HepG2 (cell line): ENCODE data around the gene THOC2. TPM values are rescaled to one million over a fixed set of nuclear protein-coding genes. Genes with fewer than 3 reads are reported as not detected.

ENCODE experiments used
- ATAC-seq: fragments of 200-7000 bp; cut with Tn5 transposase; 3 replicates; pipeline ENCODE4 v1.9.1; 2020; ENCODE audit warnings: mild to moderate bottlenecking, moderate library complexity
- BruUV-seq: library from RNA; stranded (reverse); fragments of 400-500 nt; replicated peaks from 2 replicates; lab custom pipeline; 2021; lab: Mats Ljungman, UMichigan
- CTCF ChIA-PET: fragments of 300-600 bp; formaldehyde crosslinking; extraction: SDS; loops from one replicate; lab custom pipeline; 2021; ENCODE audit warnings: low total read pairs, inconsistent platforms, low intra/inter-chr PET ratio; lab: Yijun Ruan, JAX
- POLR2A ChIA-PET: fragments of 350-600 bp; sonication (Branson Sonifier 250); formaldehyde crosslinking; loops from one replicate; lab custom pipeline; 2020; ENCODE audit warnings: antibody characterized with exemption, inconsistent platforms; lab: Yijun Ruan, JAX
- DNase-seq: peaks from one replicate; pipeline ENCODE4 v3.0.0-alpha.2; 2015; ENCODE audit warnings: low spot score
- FAIRE-seq: peaks from 3 replicates; lab custom pipeline; 2011; peaks lifted over from hg19 to GRCh38; lab: Jason Lieb, UNC
- H2AFZ ChIP-seq: one replicate; pipeline ENCODE4 v1.6.1; 2011; ENCODE audit warnings: low read length, inconsistent platforms
- H3K27ac ChIP-seq: fragments of 300-600 bp; 3 replicates; pipeline ENCODE4 v1.8.0; 2011; ENCODE audit warnings: mixed run types, mild to moderate bottlenecking, mixed read lengths, low read length, inconsistent platforms; ENCODE audit not compliant: insufficient read depth; ENCODE audit errors: extremely low read length
- H3K27me3 ChIP-seq, 2 experiments: fragments of 200-600 bp in 1 of 2; 2 replicates in 1 of 2; 3 replicates in 1 of 2; pipeline versions ENCODE4 v1.6.0 to v1.8.0; 2011; ENCODE audit warnings: low read length in 2 of 2, mild to moderate bottlenecking in 2 of 2, moderate library complexity in 2 of 2, inconsistent platforms in 1 of 2; ENCODE audit not compliant: insufficient read depth in 2 of 2, control insufficient read depth in 1 of 2
- H3K36me3 ChIP-seq, 2 experiments: fragments of 200-600 bp in 1 of 2; replicated peaks in 1 of 2; 2 replicates in 1 of 2; 3 replicates in 1 of 2; pipeline versions ENCODE4 v1.5.1 to v1.8.0; 2011; ENCODE audit warnings: low read length in 2 of 2, inconsistent platforms in 1 of 2; ENCODE audit not compliant: insufficient read depth in 2 of 2, control insufficient read depth in 1 of 2
- H3K4me1 ChIP-seq: 2 replicates; pipeline ENCODE4 v1.5.1; 2012; ENCODE audit warnings: low read length, inconsistent platforms; ENCODE audit not compliant: insufficient read depth
- H3K4me2 ChIP-seq: 2 replicates; pipeline ENCODE4 v1.6.0; 2011; ENCODE audit warnings: low read depth, low read length, inconsistent platforms
- H3K4me3 ChIP-seq, 3 experiments: fragments of 200-600 bp in 1 of 3; sonication (generic), shearing (Covaris generic) in 1 of 3; replicated peaks in 1 of 3; 2 replicates each; pipeline ENCODE4 v1.5.1; 2011 to 2016; ENCODE audit warnings: low read length in 3 of 3, inconsistent platforms in 2 of 3, low read depth in 2 of 3, mild to moderate bottlenecking in 2 of 3, control low read depth in 1 of 3, mixed read lengths in 1 of 3; ENCODE audit not compliant: insufficient read depth in 1 of 3
- H3K79me2 ChIP-seq: one replicate; pipeline ENCODE4 v1.6.1; 2011; ENCODE audit warnings: low read length, inconsistent platforms; ENCODE audit not compliant: insufficient read depth
- H3K9ac ChIP-seq: 2 replicates; pipeline ENCODE4 v1.6.0; 2011; ENCODE audit warnings: mild to moderate bottlenecking, low read depth, low read length, inconsistent platforms; ENCODE audit not compliant: insufficient read depth
- H3K9me3 ChIP-seq: 2 replicates; pipeline ENCODE4 v1.5.1; 2012; ENCODE audit warnings: mild to moderate bottlenecking, low read length
- H4K20me1 ChIP-seq: 2 replicates; pipeline ENCODE4 v1.6.0; 2011; ENCODE audit warnings: inconsistent platforms, mild to moderate bottlenecking, low read length, moderate library complexity; ENCODE audit not compliant: insufficient read depth
- ADNP ChIP-seq: sonication (generic); formaldehyde crosslinking; IDR thresholded peaks from 2 replicates; pipeline ENCODE4 v1.4.0; 2020; ENCODE audit warnings: missing genetic modification reagents
- ASH2L ChIP-seq: fragments of 300-600, 200-600 bp; sonication (generic); IDR thresholded peaks from 2 replicates; pipeline ENCODE4 v1.7.0; 2017; ENCODE audit warnings: low read depth, mild to moderate bottlenecking, moderate library complexity, mixed read lengths, low read length; ENCODE audit not compliant: insufficient read length
- KDM6A ChIP-seq: IDR thresholded peaks from 2 replicates; pipeline ENCODE4 v1.6.1; 2016; ENCODE audit warnings: low read depth
- STAG1 ChIP-seq: sonication (generic); formaldehyde crosslinking; IDR thresholded peaks from 2 replicates; pipeline ENCODE4 v1.4.0; 2020; ENCODE audit warnings: missing genetic modification reagents
- TCF12 ChIP-seq, 2 experiments: fragments of 450-650 bp in 1 of 2; sonication (generic) in 1 of 2; formaldehyde crosslinking in 1 of 2; IDR thresholded peaks; 2 replicates each; pipeline versions ENCODE4 v1.6.1 to v1.8.0; 2017 to 2022; ENCODE audit warnings: antibody characterized with exemption in 1 of 2, mild to moderate bottlenecking in 1 of 2, missing genetic modification reagents in 1 of 2, moderate library complexity in 1 of 2
- TCF7 ChIP-seq: sonication (generic); IDR thresholded peaks from 2 replicates; pipeline ENCODE4 v1.6.1; 2016; ENCODE audit warnings: antibody characterized with exemption, low read depth
- ZMYM2 ChIP-seq: sonication (generic); formaldehyde crosslinking; IDR thresholded peaks from 2 replicates; pipeline ENCODE4 v1.8.0; 2022; ENCODE audit warnings: mild to moderate bottlenecking, missing genetic modification reagents
- ZNF605 ChIP-seq: sonication (generic); formaldehyde crosslinking; IDR thresholded peaks from 2 replicates; pipeline ENCODE4 v1.8.0; 2022; ENCODE audit warnings: mild to moderate bottlenecking, missing genetic modification reagents
- WGBS: methylation state at CpG from one replicate; pipeline ENCODE4 v1.1.6; 2017; ENCODE audit warnings: low lambda C conversion rate; 5-methylcytosine and 5-hydroxymethylcytosine counted together
- in situ Hi-C: cut with HindIII; loops from 2 replicates; pipeline ENCODE4 v1.10.0; 2017; ENCODE audit warnings: low pct_unique_long_range_greater_than_20kb; ENCODE audit not compliant: extremely low pct_ligation_motif_present
- intact Hi-C: fragments of 100-400 bp; cut with micrococcal nuclease; formaldehyde crosslinking; loops from one replicate; pipeline ENCODE4 v1.10.0; 2022; ENCODE audit not compliant: unreplicated experiment
- polyA plus RNA-seq, 8 experiments: library from polyadenylated mRNA; depleted of rRNA in 3 of 8; stranded (reverse) in 7 of 8; unstranded in 1 of 8; fragments of >200 nt; fragmentation: Illumina TruSeq in 4 of 8; extraction: Trizol in 4 of 8; gene quantifications; 2 replicates each; pipeline versions ENCODE4 v1.2.1 to v1.2.3, GENCODE V29; 2011 to 2016; ENCODE audit warnings: low read depth in 4 of 8, missing spikeins in 1 of 8, mixed read lengths in 1 of 8; ENCODE audit not compliant: insufficient read depth in 1 of 8
- total RNA-seq, 5 experiments: library from RNA; depleted of rRNA; stranded (reverse); fragments of >200 nt; fragmentation: Illumina TruSeq; extraction: Trizol; gene quantifications; 2 replicates each; pipeline ENCODE4 v1.2.3, GENCODE V29; 2016; ENCODE audit warnings: low read depth in 1 of 5
- TF ChIP-seq, protein P1 (sequence below): sonication (generic); formaldehyde crosslinking; IDR thresholded peaks from 2 replicates; pipeline ENCODE4 v1.4.0; 2020; ENCODE audit warnings: missing genetic modification reagents

THOC2 gene
- total and polyA plus RNA-seq, 2 of the 13 experiments (the other 11 are each of a cell fraction or from before 2014, with no cell fraction given) = 87.1 to 101 TPM

DNA sequence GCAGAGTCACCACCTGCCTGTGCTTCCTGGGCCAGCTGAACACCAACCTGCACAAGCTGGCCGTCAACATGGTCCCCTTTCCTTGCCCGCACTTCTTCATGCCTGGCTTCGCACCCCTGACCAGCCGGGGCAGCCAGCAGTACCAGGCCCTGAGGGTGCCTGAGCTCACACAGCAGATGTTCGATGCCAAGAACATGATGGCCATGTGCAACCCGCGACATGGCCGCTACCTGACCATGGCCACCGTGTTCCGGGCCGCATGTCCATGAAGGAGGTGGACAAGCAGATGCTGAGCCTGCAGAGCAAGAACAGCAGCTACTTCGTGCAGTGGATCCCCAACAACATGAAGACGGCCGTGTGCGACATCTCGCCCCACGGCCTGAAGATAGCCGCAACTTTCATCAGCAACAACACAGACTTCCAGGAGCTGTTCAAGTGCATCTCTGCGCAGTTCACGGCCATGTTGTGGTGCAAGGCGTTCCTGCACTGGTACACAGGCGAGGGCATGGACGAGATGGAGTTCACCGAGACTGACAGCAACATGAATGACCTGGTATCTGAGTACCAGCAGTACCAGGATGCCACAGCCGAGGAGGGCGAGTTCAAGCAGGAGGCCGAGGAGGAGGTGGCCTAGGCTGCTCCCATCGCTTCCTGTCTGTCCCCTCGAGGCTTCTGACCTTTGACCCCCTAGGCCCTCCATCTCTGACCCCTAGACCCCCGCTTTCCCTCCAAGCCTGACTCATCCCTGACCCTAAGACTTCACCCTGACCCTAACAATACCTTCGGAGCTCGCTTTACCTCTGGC lies 170.3 kb downstream of the THOC2 start:
- 56% methylated on average over 6 of the region's 32 CpGs for WGBS
- Histone ChIP-seq H3K4me1 (no peaks in the 10 kb centered on the region), H3K27me3 (no peaks in the 10 kb centered on the region), H3K9me3 (no peaks in the 10 kb centered on the region), H3K36me3 (no peaks in the 10 kb centered on the region), H4K20me1 (no peaks in the 10 kb centered on the region), H3K4me3 (no peak overlapping the region), H3K4me2 (no peak overlapping the region), H3K9ac (no peak overlapping the region), H2AFZ (no peak overlapping the region), H3K27ac (no peak overlapping the region), H3K79me2 (no peaks in the 10 kb centered on the region)
- TF ChIP-seq TCF12 (IDR thresholded peaks at IDR 0.05) (no peak), TCF12 (CRISPR knock-in tag; IDR thresholded peaks at IDR 0.05) (no peak), STAG1 (no peak), ZMYM2 (CRISPR knock-in tag) (no peak), ADNP (no peak)
- BruUV-seq = no TSS peak
- ChIA-PET CTCF (no interaction called here), POLR2A (no interaction called here)
- ATAC-seq (no peak), DNase-seq (no peak), FAIRE-seq (no peak)
- intact Hi-C loops = no loop called here
- in situ Hi-C loops = no loop called here

DNA sequence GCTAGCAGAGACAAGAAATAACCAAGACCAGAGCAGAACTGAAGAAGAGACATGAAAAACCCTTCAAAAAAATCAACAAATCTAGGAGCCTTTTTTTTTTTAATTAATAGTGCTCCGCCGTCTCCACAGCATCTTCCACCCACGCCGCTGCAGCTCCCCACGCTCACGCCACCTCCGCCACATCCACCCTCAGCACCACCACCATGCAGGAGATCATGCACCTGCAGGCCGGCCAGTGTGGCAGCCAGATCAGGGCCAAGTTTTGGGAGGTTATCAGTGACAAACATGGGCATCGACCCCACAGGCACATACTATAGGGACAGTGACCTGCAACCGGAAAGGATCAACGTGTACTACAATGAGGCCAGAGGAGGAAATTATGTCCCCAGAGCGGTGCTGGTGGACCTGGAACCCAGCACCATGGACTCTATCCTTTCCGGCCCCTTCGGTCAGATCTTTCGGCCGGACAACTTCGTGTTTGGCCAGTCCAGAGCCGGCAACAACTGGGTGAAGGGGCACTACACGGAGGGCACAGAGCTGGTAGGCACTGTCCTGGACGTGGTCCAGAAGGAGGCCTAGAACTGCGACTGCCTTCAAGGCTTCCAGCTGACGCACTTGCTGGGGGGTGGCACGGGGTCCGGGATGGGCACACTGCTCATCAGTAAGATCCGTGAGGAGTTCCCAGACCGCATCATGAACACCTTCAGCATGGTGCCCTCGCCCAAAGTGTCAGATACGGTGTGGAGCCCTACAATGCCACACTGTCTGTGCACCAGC lies 171.2 kb downstream of the THOC2 start:
- Histone ChIP-seq H4K20me1 (no peaks in the 10 kb centered on the region), H3K4me3 (no peak overlapping the region), H3K36me3 (no peaks in the 10 kb centered on the region), H3K9me3 (no peaks in the 10 kb centered on the region), H3K9ac (no peak overlapping the region), H2AFZ (no peak overlapping the region), H3K4me1 (no peaks in the 10 kb centered on the region), H3K79me2 (no peaks in the 10 kb centered on the region), H3K4me2 (no peak overlapping the region), H3K27ac (no peak overlapping the region), H3K27me3 (no peaks in the 10 kb centered on the region)
- BruUV-seq = no TSS peak
- DNase-seq = no peak
- intact Hi-C loops = no loop called here
- POLR2A ChIA-PET = no interaction called here
- CTCF ChIA-PET = no interaction called here
- ATAC-seq = no peak
- in situ Hi-C loops = no loop called here
- 67% methylated on average over 9 of the region's 28 CpGs for WGBS
- no peak for FAIRE-seq
- TF ChIP-seq ASH2L (no peak), KDM6A (CRISPR knock-in tag) (no peak), ZNF605 (CRISPR knock-in tag) (no peak), TCF7 (no peak)
- TF ChIP-seq, protein P1, sequence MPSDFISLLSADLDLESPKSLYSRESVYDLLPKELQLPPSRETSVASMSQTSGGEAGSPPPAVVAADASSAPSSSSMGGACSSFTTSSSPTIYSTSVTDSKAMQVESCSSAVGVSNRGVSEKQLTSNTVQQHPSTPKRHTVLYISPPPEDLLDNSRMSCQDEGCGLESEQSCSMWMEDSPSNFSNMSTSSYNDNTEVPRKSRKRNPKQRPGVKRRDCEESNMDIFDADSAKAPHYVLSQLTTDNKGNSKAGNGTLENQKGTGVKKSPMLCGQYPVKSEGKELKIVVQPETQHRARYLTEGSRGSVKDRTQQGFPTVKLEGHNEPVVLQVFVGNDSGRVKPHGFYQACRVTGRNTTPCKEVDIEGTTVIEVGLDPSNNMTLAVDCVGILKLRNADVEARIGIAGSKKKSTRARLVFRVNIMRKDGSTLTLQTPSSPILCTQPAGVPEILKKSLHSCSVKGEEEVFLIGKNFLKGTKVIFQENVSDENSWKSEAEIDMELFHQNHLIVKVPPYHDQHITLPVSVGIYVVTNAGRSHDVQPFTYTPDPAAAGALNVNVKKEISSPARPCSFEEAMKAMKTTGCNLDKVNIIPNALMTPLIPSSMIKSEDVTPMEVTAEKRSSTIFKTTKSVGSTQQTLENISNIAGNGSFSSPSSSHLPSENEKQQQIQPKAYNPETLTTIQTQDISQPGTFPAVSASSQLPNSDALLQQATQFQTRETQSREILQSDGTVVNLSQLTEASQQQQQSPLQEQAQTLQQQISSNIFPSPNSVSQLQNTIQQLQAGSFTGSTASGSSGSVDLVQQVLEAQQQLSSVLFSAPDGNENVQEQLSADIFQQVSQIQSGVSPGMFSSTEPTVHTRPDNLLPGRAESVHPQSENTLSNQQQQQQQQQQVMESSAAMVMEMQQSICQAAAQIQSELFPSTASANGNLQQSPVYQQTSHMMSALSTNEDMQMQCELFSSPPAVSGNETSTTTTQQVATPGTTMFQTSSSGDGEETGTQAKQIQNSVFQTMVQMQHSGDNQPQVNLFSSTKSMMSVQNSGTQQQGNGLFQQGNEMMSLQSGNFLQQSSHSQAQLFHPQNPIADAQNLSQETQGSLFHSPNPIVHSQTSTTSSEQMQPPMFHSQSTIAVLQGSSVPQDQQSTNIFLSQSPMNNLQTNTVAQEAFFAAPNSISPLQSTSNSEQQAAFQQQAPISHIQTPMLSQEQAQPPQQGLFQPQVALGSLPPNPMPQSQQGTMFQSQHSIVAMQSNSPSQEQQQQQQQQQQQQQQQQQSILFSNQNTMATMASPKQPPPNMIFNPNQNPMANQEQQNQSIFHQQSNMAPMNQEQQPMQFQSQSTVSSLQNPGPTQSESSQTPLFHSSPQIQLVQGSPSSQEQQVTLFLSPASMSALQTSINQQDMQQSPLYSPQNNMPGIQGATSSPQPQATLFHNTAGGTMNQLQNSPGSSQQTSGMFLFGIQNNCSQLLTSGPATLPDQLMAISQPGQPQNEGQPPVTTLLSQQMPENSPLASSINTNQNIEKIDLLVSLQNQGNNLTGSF (CRISPR knock-in tag) = no peak
